KG1 (cell line): ENCODE data around the gene NIF3L1.
"Not testable (repeated sequence)": the region's sequence is repeated elsewhere in the genome, so short reads cannot be mapped to it uniquely, and the experiment has no call there.

Source experiments
- DNase-seq: peaks from one replicate; lab custom pipeline; 2025; lab: John Stamatoyannopoulos, UW

NIF3L1 gene

GRCh38 chr2:200871151-200871550 is 18.0 kb upstream of the NIF3L1 start:
- no peak for DNase-seq

GRCh38 chr2:200873560-200873959 is 15.6 kb upstream of the NIF3L1 start:
- DNase-seq: no peak

GRCh38 chr2:200877443-200877842 is 11.7 kb upstream of the NIF3L1 start:
- no peak for DNase-seq

GRCh38 chr2:200878289-200878880 is 10.8 kb upstream of the NIF3L1 start:
- DNase-seq: no peak

- not testable (repeated sequence) for DNase-seq
Observed at GRCh38 chr2:200881715-200882249, 7.4 kb upstream of the NIF3L1 start.

- no peak for DNase-seq
Observed at GRCh38 chr2:200899482-200899881, 10.3 kb downstream of the NIF3L1 start.

- DNase-seq: peak; percentile 81
Observed at GRCh38 chr2:200901459-200902072, 12.4 kb downstream of the NIF3L1 start.

GRCh38 chr2:200905618-200906296 is 16.6 kb downstream of the NIF3L1 start:
- DNase-seq: peak; percentile 33

- no peak for DNase-seq
Observed at GRCh38 chr2:200909958-200910357, 20.8 kb downstream of the NIF3L1 start.

- no peak for DNase-seq
Observed at GRCh38 chr2:200913654-200914053, 24.5 kb downstream of the NIF3L1 start.

GRCh38 chr2:200922439-200922838 is 33.3 kb downstream of the NIF3L1 start:
- DNase-seq: no peak

GRCh38 chr2:200929334-200930249 is 40.4 kb downstream of the NIF3L1 start:
- DNase-seq: no peak

- DNase-seq: no peak
Observed at GRCh38 chr2:200930947-200931626, 41.9 kb downstream of the NIF3L1 start.

GRCh38 chr2:200939832-200940231 is 50.7 kb downstream of the NIF3L1 start:
- no peak for DNase-seq

- DNase-seq: no peak
Observed at GRCh38 chr2:200943527-200944105, 54.4 kb downstream of the NIF3L1 start.

GRCh38 chr2:200944467-200945394 is 55.6 kb downstream of the NIF3L1 start:
- no peak for DNase-seq

GRCh38 chr2:200945395-200945729 is 56.2 kb downstream of the NIF3L1 start:
- no peak for DNase-seq

- no peak for DNase-seq
Observed at GRCh38 chr2:200950378-200950777, 61.2 kb downstream of the NIF3L1 start.
